ENCODE data around the gene DLAT. TPM values are rescaled to one million over a fixed set of nuclear protein-coding genes. Genes with fewer than 3 reads are reported as not detected.
"Not testable (repeated sequence)": the region's sequence is repeated elsewhere in the genome, so short reads cannot be mapped to it uniquely, and the experiment has no call there.

Gene DLAT
- total RNA-seq (2014; rRNA removed; shearing (Covaris generic)): 70.0 and 71.5 TPM in 2 replicates

- DNase-seq (ENCODE audit: low spot score): peak; percentile 88
- in situ Hi-C loops (cut with HindIII; ENCODE audit: low sequenced_read_pairs): no loop called here
Observed at GRCh38 chr11:112024773-112025678, at the start of gene DLAT. DLAT (plus strand) TSS chr11:112025408; CDS start chr11:112025473, 65 bp downstream.

- in situ Hi-C loops (cut with HindIII; ENCODE audit: low sequenced_read_pairs): no loop called here
- DNase-seq (ENCODE audit: low spot score): no peak
Observed at GRCh38 chr11:111976119-111976766, 49.0 kb upstream of the DLAT start.

- peak; percentile 60 for DNase-seq (ENCODE audit: low spot score)
- in situ Hi-C loops (cut with HindIII; ENCODE audit: low sequenced_read_pairs): no loop called here
Observed at GRCh38 chr11:111976767-111977145, 48.5 kb upstream of the DLAT start.

GRCh38 chr11:111977146-111978027 lies 47.8 kb upstream of the DLAT start:
- peak; percentile 59 for DNase-seq (ENCODE audit: low spot score)
- in situ Hi-C loops (cut with HindIII; ENCODE audit: low sequenced_read_pairs): no loop called here

GRCh38 chr11:111978028-111978771 lies 47.0 kb upstream of the DLAT start:
- in situ Hi-C loops (cut with HindIII; ENCODE audit: low sequenced_read_pairs): no loop called here
- DNase-seq (ENCODE audit: low spot score): peak; percentile 97

- in situ Hi-C loops (cut with HindIII; ENCODE audit: low sequenced_read_pairs): no loop called here
- no peak for DNase-seq (ENCODE audit: low spot score)
Observed at GRCh38 chr11:111980062-111980461, 45.1 kb upstream of the DLAT start.

GRCh38 chr11:111981270-111981669 lies 43.9 kb upstream of the DLAT start:
- in situ Hi-C loops (cut with HindIII; ENCODE audit: low sequenced_read_pairs): no loop called here
- DNase-seq (ENCODE audit: low spot score): no peak

- in situ Hi-C loops (cut with HindIII; ENCODE audit: low sequenced_read_pairs): no loop called here
Observed at GRCh38 chr11:111982019-111982464, 43.2 kb upstream of the DLAT start.

GRCh38 chr11:111982541-111983186 lies 42.5 kb upstream of the DLAT start:
- no peak for DNase-seq (ENCODE audit: low spot score)
- in situ Hi-C loops (cut with HindIII; ENCODE audit: low sequenced_read_pairs): no loop called here

More at GRCh38 chr11:111982019-111982464, 43.2 kb upstream of the DLAT start:
- DNase-seq (ENCODE audit: low spot score): peak; percentile 86

GRCh38 chr11:111983187-111983986 lies 41.8 kb upstream of the DLAT start:
- in situ Hi-C loops (cut with HindIII; ENCODE audit: low sequenced_read_pairs): no loop called here
- no peak for DNase-seq (ENCODE audit: low spot score)

- no peak for DNase-seq (ENCODE audit: low spot score)
- in situ Hi-C loops (cut with HindIII; ENCODE audit: low sequenced_read_pairs): no loop called here
Observed at GRCh38 chr11:111986589-111986988, 38.6 kb upstream of the DLAT start.

- no peak for DNase-seq (ENCODE audit: low spot score)
- in situ Hi-C loops (cut with HindIII; ENCODE audit: low sequenced_read_pairs): no loop called here
Observed at GRCh38 chr11:111990381-111990780, 34.8 kb upstream of the DLAT start.

- in situ Hi-C loops (cut with HindIII; ENCODE audit: low sequenced_read_pairs): no loop called here
Observed at GRCh38 chr11:111992206-111992855, 32.9 kb upstream of the DLAT start.

GRCh38 chr11:111996129-111996528 lies 29.1 kb upstream of the DLAT start:
- in situ Hi-C loops (cut with HindIII; ENCODE audit: low sequenced_read_pairs): no loop called here
- no peak for DNase-seq (ENCODE audit: low spot score)

More at GRCh38 chr11:111992206-111992855, 32.9 kb upstream of the DLAT start:
- DNase-seq (ENCODE audit: low spot score): no peak

GRCh38 chr11:111996669-111997068 lies 28.5 kb upstream of the DLAT start:
- in situ Hi-C loops (cut with HindIII; ENCODE audit: low sequenced_read_pairs): not testable (repeated sequence)

GRCh38 chr11:111999111-111999510 lies 26.1 kb upstream of the DLAT start:
- in situ Hi-C loops (cut with HindIII; ENCODE audit: low sequenced_read_pairs): no loop called here
- no peak for DNase-seq (ENCODE audit: low spot score)

More at GRCh38 chr11:111996669-111997068, 28.5 kb upstream of the DLAT start:
- not testable (repeated sequence) for DNase-seq (ENCODE audit: low spot score)

GRCh38 chr11:112000703-112001102 lies 24.5 kb upstream of the DLAT start:
- no peak for DNase-seq (ENCODE audit: low spot score)
- in situ Hi-C loops (cut with HindIII; ENCODE audit: low sequenced_read_pairs): no loop called here
